Tongue (tissue), 2 donors: ENCODE measurements around the gene MT1E. TPM values are rescaled to one million over a fixed set of nuclear protein-coding genes. Genes with fewer than 3 reads are reported as not detected.
"Not testable (repeated sequence)": the region's sequence is repeated elsewhere in the genome, so short reads cannot be mapped to it uniquely, and the experiment has no call there.

Source experiments
- DNase-seq: peaks from one replicate; pipeline ENCODE4 v3.0.0-alpha.2; 2015
- total RNA-seq: library from RNA; depleted of rRNA; stranded (reverse); fragments of >200 nt; gene quantifications from one replicate; pipeline ENCODE4 v1.2.3, GENCODE V29; 2014

MT1E gene
- total RNA-seq, 1 donor from 2014 or later, result 16.3 TPM

DNA sequence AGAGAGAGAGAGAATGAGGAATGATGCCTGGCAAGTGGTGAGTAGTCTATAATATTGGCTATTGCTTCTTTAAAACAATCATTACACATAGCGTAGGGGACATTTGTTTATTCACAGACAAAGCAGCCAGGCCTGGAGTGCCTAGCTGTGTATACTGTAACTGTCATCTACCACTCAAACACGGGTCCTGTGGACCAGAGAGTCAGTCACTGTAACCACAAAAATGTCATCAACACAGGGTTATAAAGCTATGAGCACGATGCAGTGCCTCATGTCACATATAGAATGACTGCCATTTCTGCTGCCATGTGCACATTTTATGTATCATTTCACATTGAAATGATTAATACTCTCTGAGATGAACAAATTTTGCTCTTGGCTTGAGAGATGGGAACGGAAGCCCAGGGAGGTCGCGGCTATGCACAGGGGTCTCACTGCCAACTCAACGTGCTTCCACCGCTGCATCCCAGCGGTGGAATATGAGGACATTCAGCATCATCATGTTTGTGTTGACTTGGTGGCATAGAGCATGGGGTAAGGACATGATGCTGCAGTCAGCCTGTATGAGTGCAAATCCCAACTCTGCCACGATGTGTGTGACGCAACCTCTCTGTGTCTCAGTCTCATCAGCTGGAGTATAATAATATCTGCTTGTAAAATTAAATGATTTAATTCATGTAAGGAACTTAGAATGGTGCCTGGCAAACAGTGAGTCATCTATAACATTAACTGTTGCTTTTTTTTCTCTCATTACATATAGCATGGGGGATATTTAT is 47.4 kb downstream of the MT1E start:
- no peak for DNase-seq

DNA sequence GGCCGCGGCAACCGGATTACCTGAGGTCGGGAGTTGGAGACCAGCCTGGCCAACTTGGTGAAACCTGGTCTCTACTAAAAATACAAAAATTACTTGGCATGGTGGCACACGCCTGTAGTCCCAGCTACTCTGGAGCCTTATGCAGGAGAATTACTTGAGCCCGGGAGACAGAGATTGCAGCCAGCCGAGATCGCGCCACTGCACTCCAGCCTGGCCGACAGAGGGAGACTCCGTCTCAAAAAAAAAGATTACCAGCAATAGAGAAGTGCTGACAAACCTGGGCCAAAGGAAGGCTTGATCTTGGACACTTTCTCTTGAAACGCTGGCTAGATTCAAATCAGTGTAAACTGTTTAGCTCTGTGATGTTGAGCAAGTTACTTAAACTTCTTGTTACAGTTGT is 48.3 kb downstream of the MT1E start:
- DNase-seq, result peak; percentile 50

DNA sequence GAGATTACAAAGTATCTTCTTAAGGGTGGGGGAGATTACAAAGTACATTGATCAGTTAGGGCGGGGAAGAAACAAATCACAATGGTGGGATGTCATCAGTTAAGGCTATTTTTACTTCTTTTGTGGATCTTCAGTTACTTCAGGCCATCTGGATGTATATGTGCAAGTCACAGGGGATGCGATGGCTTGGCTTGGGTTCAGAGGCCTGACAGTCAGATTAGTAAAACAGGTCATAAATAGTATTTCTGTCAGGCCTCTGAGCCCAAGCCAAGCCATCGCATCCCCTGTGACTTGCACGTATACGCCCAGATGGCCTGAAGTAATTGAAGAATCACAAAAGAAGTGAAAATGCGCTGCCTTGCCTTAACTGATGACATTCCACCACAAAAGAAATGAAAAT is 49.0 kb downstream of the MT1E start:
- not testable (repeated sequence) for DNase-seq

DNA sequence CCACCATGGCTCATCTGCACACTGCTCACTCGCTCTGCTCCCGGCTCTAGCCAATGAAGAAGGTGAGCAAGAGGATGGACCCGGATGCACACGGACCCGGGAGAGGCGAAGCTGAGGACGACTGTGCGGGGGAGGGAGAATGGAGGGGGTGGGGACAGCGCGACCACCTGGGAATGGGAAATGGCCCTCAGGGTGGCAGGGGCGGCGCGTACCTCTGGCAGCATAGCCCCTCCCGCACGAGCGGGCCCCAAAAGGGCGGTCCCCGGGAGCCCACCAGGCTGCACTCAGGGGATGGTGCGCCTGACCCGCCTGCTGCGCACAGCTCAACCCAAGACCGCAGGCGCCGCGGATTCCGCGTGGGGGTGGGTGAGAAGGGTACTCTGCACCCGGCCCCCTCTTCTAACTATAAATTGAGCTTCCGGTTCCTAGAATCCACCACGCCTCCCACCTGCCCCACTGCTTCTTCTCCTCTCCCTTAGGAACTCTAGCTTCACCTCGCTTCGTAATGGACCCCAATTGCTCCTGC is 50.2 kb downstream of the MT1E start:
- DNase-seq, result no peak

Other genes starting within 250 kb of the MT1E start
- gene AMFR, start 200.2 kb upstream of the MT1E start, total RNA-seq, result 124 TPM
- gene NUDT21, start 174.4 kb upstream of the MT1E start, total RNA-seq, result 81.8 TPM
- gene OGFOD1, start 174.2 kb upstream of the MT1E start, total RNA-seq, result 61.0 TPM
- gene BBS2, start 105.8 kb upstream of the MT1E start, total RNA-seq, result 55.0 TPM
- gene MT4, start 60.7 kb upstream of the MT1E start, total RNA-seq, result not detected
- gene MT3, start 36.3 kb upstream of the MT1E start, total RNA-seq, result not detected
- 3.0 TPM for gene MT2A, start 17.2 kb upstream of the MT1E start, total RNA-seq
- 1.7 TPM for gene MT1M, start 6.9 kb downstream of the MT1E start, total RNA-seq
- not detected for gene MT1A, start 12.9 kb downstream of the MT1E start, total RNA-seq
- not detected for gene MT1B, start 26.1 kb downstream of the MT1E start, total RNA-seq
- gene MT1F, start 32.2 kb downstream of the MT1E start, total RNA-seq, result 8.2 TPM
- not detected for gene MT1G, start 42.3 kb downstream of the MT1E start, total RNA-seq
- not detected for gene MT1H, start 44.0 kb downstream of the MT1E start, total RNA-seq
- gene MT1X, start 56.7 kb downstream of the MT1E start, total RNA-seq, result 55.9 TPM
- gene NUP93, start 104.3 kb downstream of the MT1E start, total RNA-seq, result 52.8 TPM
- not detected for gene SLC12A3, start 239.4 kb downstream of the MT1E start, total RNA-seq